GM11168 (cell line): ENCODE results near the gene DNAH1.

Experiments
- in situ Hi-C: fragments of 300-500 bp; cut with MboI; formaldehyde crosslinking; loops from one replicate; pipeline ENCODE4 v1.12.0; 2022; ENCODE audit warnings: low sequenced_read_pairs; ENCODE audit not compliant: unreplicated experiment

Gene DNAH1

DNA sequence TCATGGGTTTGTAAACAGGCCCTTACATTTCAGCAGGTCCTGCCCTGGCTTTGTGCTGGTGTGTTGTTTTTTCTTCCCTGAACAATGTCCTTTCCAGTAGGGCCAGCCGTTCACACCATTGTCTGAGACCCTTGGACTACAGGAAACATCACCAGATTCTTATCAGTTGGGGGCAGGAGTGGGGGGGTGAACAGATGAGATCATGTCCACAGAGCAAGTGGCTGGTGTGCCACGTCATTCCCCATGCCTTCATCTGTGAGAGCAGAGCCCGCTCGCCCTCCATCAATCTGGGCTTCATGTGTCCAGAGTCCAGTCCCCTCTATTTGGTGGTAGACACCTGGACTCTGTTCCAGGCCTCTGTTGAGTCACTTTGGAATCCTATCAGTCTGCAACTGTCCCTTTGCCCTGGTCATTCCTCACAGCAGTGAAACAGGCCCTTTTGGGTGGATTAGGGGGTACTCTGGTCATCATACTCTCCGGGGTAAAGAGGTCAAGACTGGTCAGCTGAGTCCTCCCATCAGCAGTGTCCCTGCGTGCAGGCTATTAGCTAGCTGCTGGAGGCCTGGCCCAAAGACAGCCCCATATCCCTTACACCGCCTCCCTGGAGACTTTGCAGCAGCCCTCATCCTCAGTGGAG lies 113.8 kb downstream of the DNAH1 start:
- in situ Hi-C loops, result no loop called here

DNA sequence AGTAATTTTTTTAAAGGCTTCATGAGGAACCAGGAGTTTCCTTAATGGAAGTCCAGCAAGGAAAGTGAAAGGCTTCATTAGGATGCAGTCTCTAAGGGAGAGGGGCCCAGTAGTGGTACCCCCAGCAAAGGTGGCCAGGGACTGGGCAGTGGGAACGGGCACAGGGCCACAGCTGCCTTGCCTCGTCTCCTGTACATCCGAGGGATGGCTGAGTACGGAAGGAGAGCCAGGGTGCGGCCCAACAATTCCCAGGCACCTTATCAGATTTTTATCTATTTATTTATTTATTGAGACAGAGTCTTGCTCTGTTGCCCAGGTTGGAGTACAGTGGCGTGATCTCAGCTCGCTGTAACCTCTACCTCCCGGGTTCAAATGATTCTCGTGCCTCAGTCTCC lies 114.3 kb downstream of the DNAH1 start:
- in situ Hi-C loops, result no loop called here

DNA sequence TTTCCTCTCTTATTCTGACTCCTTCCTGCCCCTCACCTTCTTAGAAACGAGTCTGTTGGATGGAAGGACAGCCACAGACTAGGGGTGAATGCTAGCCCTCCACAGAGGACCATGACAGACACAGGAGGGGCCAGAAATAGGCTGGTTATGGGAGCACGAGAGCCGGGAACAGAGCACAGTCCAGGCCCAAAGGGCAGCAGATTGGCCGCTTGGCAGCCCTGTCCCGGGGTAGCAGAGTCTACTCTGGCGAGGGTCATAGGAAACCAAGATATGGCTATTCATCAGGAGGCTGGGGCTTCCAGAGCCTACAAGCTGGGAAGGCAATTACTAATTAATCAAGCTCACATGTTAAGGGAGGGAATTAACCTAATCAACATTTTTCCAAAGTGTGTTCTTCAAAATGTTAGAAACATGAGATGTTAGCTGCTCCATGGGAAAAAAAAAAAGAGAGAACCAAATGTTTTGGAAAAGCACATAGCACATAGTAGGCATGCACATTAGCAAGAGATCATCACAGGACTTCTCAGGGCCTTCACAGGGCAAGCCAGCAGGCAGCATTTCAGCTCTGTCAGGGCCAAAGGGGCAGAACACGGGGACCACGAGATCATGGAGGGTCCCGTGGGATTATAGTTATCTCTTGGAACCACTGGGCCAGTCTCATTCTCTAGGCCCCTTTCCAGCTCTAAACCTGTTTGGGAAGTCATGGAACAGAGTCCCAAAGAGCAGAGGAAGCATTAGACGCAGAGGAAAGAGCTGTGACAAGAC lies 115.5 kb downstream of the DNAH1 start:
- in situ Hi-C loops, result no loop called here

DNA sequence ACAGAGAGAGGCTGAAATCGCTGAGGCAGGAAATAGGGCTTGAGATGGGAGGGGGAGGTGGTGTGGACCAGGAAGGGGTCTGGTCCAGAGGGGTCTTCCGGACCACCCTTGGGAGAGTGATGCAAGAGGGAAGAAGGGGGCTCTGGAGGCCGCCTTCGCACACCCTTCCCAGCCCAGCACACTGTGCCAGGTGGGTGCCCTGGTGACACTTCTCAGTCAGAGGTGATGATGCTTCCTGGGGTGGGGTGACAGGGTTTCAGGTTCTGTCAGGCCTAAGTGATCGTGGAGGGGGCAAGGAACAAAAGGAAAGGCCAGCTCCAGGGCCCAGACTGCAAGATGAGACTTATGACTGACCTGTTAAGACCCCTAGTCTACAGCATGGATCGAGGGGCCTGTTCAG lies 116.1 kb downstream of the DNAH1 start:
- in situ Hi-C loops, result no loop called here

DNA sequence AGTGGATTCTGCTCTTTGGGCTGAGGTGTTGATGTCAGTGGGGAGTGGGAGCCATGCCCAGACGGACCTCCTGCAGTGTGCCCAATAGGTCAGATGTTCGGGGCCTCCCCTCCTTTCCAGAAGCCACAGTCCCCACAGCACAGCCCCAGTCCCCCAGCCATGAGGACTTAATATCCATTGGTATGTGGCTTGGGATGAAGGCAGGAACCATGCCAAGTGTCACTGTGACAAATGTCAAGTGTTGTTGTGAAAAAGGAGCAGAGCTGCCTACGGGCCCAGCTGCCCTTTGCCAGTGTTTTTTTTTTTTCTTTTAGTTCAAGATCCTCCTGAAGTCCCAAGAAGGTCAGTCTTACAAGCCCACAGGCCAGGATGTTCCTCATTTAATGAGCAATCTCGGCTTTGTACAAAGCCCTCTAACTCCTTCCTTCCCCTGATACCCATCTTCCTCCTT lies 116.6 kb downstream of the DNAH1 start:
- in situ Hi-C loops, result no loop called here

DNA sequence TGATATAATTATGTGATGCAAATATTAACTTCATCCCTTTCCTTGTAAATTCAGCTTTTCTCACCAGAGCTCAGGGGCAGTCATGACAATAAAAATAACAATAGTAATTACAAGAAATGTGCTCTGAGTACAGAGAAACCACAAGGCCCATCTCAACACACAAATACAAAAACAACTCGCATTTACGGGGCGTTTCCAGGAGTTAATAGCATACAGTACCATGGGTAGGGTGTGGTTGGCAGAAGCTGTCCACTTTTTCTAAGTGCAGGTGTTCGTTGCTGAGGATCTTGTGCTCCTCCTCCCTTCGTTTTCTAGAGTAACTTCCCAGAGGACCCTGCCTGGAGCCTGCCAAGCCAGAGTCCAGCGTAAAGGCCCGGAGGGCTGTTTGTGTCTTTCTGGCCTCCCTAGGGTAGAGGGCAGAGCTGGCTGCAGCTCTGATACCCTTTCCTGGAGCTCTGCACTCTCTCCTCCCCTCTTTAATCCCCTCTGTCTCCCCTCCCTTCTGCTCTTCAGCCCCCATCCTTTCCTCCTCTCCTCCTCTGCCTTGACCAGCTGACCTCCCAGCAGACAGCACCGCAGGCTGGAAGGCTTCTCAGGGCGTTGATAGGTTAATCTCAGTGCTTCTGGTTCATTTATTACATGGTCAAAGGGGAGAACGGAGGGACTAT lies 117.3 kb downstream of the DNAH1 start:
- in situ Hi-C loops, result no loop called here

DNA sequence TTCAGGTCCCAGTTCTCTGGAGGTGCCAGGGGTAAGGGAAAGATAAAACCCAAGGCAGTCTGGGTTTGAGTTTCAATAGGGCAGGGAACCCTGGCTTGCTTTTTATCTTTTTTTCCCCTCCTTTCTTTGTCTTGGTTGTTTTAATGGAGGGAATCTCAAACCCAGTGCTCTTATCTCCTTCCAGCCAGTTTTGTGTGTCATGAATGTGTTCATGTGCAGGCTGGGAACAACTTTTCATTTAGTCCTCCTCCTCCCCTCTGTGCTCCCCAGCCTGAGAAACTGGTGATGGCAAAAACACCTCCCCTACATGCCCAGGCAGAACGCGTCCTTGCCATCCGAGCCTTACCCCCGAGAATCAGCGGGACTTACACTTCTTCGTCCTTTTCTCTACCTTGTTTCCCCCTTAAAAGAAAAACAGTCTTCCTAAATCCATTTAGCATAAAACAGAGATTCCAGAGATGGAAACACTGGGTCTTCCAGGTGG lies 117.9 kb downstream of the DNAH1 start:
- in situ Hi-C loops, result no loop called here

DNA sequence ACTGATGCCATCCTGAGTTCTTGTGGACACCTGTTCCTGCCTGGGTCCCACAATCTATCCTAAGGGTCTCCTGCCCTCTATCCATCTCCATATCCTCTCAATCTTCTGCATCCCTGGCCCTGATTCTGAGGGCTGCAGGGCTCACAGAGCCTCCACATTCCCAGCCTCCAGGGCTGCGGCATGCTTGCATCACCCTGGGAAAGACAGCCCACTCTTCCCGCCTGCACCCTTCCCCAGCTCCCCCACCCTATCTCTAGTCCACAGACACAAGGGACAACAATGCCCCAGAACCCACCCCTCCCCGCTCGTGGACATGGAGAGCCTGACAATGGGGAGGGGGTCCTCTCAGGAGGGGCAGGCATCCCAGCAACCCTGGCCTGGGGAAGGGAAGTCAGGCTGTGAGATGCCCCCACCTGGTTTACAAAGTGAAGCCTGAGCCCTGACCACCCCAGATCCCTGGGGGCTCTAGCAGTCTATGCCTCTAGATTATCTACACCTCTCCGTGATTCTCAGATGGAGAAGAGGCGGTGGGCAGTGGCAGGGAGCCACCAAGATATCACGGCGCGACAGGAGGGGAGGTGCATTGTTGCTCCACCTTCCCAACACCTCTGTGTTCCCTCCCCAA lies 118.5 kb downstream of the DNAH1 start:
- in situ Hi-C loops, result no loop called here

DNA sequence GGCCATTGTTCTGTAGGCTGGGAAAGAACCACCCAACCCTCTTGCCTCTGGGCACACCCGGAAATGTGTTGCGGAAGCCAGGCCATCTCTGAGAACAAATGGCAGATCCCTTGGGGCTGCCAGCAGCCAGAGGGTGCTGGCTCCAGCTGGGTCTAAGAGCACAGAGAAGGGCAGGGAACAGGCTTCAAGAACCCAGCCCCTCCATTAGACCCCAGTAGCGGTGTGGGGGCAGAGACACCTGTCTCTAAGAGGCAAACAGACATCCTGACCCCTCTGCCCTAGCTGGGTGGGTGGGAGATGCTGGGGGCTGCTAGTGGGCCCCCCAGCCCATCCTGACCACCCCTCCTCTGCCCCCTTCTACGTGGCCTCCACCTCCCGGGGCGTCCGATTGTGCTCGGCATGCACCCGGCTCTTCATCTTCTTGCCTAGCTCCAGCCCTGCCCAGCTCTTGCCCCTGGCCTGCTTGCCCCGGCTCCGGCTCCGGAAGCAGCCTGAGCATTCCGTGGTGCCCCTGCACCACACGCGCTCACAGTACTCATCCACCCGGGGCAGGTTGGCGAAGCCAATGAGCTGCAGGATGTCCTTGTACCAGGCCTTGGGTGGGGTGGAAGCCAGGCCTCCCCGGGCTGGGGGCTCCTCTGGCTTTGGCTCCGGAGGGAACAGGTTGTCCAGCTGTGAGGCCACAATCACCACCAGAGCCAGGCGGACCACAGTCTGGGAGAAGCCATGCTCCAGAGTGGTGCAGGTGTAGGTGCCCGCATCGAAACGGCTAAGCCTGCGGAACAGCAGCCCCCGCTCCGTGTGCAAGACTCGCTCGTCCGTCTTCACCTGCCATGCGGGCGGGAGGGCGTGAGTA lies 119.4 kb downstream of the DNAH1 start:
- in situ Hi-C loops, result no loop called here

DNA sequence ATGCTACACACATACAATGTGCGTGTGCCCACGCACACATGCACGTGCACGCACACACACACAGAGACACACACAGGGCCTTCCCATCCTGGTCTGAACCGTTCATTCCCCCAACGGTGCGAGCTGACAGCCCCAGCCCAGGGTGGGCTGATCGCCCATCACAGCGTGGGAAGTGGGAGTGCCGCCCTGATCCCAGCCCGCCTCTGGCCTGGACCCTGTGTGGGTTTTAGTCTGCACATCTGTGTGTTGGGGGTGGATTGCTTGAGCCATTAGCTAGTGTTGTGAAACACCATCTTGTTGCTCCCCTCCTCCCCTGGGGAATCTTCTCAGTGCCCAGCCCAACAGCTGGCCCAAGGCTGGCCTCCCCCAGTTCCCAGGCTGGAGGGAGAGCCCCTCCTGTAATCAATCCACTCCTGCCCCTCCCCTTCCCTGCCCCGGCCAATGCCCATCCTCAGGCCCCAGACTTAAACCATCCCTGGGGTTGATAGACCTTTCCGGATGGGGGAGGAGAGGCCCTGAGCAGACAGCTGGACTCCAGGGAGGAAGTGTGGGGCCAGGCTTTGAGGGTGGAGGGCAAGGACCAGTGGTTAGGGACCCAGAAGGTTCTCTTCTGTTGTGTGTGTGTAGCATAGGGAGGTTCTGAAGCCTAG lies 120.5 kb downstream of the DNAH1 start:
- in situ Hi-C loops, result no loop called here

DNA sequence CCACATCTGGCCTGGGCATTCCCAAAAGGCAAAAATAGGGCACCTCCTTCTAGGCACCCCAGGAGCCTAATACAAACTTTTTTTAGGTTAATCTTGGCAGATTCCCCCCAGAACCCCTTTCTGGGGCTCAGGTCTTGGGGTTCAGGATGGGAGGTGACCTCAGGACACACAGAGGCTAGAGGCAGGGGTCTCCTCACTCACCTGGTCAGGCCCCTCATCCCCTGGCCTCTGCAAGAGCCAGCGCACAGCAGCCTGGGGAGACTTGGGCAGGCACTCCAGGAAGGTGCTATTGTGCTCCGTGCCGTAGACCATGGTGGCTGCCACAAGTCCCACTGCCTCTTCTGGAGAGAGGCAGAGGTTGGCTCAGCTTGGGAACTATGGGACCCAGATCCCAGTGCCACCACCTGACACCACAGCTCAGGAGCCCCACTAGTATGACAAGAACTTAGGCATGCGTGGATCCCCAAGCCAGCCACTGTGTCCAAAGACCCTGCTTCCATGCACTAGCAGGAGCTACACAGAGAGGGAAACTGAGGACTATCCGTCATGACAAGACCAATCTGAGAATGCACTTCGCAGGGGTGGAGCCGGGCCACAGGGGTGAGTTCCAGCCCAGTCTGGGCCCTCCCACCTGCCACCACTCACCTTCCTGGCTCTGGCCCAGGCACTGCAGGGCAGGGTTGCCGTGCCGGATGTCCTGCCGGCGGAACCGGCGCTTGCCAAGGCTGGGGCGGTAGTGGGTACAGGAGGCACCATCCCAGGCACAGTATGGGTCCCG lies 121.4 kb downstream of the DNAH1 start:
- in situ Hi-C loops, result no loop called here

DNA sequence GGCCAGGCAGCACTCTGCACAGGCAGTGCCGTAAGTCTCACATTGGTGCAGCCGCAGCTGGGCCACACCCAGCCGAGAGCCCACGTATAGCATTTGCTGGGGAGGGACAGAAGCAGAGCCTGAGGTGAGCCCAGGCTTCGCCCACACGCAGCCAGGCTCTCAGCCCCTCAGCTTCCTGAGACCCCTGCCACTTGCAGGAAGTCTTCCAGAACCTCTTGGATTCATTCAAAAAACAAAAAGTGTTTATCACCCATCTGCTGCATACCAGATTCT lies 121.9 kb downstream of the DNAH1 start:
- in situ Hi-C loops, result no loop called here

DNA sequence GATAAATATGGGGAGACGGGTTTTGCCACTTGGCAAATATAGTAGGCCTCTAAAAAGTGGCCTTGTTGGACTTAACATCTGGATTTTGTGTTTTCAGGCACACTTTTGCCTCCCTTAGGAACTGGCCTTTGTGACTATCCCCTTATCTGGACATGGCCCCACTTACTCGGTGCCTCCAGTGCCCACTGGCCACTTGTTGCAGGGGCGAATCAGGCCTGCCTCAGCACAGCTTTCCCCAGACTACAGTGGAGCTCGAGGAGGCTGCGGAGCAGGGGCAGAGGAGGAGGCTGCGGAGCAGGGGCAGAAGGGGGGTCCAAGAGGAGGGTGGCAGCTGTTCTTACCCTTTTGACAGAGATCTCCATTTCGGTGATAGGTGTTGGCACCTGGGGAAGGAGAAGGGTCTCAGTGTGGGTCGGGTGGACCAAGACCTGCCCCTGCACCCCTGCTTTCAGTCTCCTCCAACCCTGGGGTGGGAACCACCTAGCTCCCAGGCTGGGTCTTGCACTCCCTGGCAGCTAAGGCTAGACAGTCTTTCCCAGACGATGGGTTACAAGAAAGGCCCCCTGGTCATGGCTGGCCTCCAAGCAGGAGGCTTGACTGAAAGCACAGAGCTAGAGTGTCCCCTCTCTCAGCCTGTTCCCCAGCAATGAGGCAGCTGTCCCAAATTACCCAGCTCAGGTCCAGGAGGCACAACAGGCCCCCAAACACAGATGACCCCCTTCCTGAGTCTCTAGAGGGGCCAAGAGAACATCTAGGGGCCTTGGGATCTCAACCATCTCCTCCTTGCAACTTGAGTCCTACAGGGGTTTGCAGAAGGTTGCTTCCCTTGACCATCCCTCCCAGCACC lies 122.7 kb downstream of the DNAH1 start:
- in situ Hi-C loops, result no loop called here

DNA sequence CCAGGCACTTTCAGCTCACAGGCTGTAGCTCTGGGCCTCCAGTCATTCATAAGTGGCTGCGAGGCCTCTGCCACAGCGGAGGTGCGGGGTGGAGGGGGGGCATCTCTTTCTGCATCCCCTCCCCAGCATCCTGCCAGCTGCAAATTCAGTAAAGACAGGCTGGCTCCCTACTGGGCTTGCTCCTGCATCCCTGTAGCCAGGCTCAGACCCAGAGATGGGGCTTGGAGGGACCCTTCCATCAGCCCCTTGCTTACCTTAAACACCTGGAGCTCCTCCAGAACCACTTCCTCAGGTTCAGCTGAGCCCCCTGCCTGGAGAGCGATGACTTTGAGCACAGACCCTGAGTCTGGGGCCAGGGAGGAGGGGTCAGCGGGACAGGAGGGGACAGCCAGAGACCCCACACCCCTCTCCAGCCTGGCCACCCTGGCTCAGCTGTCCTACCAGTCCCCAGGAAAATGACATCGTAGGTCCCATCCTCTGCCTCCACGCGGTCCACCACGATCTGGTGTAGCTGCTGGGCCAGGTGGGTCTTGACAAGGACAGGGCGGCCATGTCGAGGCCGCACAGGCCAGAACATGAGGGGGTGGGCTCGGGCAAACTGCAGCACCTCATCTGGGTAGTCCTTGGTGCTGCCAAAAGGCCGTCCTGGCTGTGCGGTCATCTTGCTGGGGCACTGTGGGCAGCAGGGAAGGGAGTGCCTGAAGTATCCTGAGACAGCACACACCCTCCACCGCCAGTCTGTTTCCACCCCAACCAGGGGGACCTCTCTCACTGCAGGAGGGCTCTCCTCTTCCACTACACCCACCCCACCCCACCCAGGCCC lies 123.5 kb downstream of the DNAH1 start:
- in situ Hi-C loops, result no loop called here

DNA sequence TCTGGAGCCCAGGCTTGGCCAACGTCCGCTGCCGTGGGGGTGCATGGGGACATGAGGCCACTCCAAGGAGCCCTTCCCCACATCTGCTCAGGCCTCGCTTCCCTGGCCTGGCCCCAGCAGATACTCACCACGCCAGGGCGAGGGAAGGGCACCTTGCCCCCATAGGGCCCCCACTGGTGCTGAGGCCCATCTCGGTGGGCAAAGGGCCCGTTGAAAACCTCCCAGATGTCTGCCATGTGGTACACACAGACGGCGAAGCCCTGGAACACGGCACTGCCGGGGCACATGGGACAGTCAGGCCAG lies 124.1 kb downstream of the DNAH1 start:
- in situ Hi-C loops, result no loop called here

DNA sequence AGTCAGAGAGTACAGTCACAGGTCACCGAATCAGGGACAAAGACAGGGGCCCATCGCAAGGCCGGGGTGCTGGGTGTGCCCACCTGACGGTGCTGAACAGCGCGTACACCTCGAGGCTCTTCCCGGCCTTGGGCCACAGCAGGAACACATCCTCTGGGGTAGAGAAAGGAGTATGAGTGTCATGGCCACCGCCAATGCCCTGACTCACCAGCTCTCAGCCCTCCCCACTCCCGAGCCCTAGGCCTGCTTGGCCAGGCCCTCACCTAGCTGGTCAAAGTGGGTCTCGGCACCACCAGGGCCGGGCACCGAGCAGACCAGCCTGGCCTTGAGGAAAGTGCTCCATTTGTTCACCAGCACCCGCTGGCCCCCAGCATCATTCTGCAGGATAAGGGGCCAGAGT lies 124.6 kb downstream of the DNAH1 start:
- in situ Hi-C loops, result no loop called here

DNA sequence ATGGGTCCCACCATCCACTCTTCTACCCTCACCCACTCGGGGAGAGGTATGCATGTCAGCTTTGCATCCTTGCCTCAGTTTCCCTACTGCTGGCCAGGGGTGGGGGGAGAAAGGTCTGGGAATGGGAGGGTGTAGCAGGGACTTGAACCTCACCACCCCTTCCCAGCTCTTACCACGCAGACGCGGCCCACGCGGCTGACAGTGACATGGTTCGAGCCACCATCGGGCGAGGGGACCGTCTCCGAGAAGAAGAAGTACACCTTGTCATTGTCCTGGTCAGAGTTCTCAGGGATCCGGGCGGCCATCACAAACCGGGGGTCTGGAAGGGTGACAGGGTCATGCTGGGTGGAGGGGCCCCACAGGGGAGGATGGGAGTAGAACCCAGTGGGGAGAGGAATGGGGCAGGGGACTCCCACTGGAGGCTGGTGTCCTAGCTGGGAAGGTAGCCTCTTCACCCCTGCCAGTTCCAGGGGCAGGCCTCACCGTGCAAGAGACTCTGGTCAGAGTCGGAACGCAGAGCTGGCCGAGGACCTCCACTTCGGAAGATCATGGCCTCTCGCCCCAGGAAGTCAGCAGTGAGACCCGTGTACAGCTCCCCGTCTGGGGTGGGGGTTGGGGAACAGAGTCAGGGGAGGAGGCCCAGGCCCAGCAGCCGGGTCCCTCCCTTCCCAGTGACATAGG lies 125.1 kb downstream of the DNAH1 start:
- in situ Hi-C loops, result no loop called here
